ENCODE measurements around the gene IRF1. TPM values are rescaled to one million over a fixed set of nuclear protein-coding genes. Genes with fewer than 3 reads are reported as not detected.

IRF1 gene
- total and polyA plus RNA-seq, 2 of the 4 experiments (the other 2 are of a cell fraction) = 11.1 to 18.9 TPM

DNA sequence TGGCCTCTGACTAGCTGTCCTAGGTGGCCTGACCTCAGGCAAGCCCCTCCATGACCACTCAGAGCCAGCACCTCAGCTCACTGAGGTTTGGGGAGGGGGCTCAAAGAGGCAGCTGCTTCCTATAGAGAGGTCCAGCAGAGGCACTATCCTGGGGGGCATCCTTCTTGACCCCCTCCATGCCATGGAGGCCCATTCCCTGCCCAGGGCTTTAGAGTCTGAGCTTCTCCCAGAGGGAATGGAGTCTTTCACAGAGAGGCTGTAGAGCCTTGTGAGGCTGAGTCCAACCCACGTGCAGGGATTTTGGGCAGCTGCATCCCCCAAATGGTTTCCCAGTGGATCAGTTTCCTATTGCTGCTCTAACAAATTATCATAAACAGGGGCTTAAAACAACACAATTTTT, 16.9 kb downstream of the IRF1 start:
- ATAC-seq (ENCODE audit: low read depth) (no peak), DNase-seq (no peak)
- no peaks in the 10 kb centered on the region for H3K79me1 ChIP-seq (ENCODE audit: low read depth in 1 of 2, low read length in 2 of 2)
- no peak overlapping the region for H3K4me2 ChIP-seq (ENCODE audit: low read depth, low read length)
- WGBS, 2 experiments (ENCODE audit: extremely low coverage in 2 of 2, insufficient read length in 1 of 2) = no CpG with 5 or more reads among the region's 1 CpG
- no peak overlapping the region for H3K56ac ChIP-seq (ENCODE audit: extremely low read depth, insufficient read depth, low read length)
- no peak overlapping the region for H2BK15ac ChIP-seq (ENCODE audit: low read depth, low read length)
- no TSS peak for BruUV-seq (replicated peaks)
- no peaks in the 10 kb centered on the region for H3K36me3 ChIP-seq (ENCODE audit: control insufficient read depth, insufficient read depth, low read length)
- intact Hi-C loops (cut with micrococcal nuclease) = no loop called here
- CTCF ChIA-PET = no interaction called here
- in situ Hi-C loops (cut with MboI; ENCODE audit: low sequenced_read_pairs) = loop anchor here (5.0 kb wide), 1 partner anchor 51 kb away; no protein-coding TSS in a partner anchor
- no peaks in the 10 kb centered on the region for H3K9me3 ChIP-seq (ENCODE audit: control insufficient read depth, insufficient read depth, low read length)
- no peak overlapping the region for H2BK20ac ChIP-seq (ENCODE audit: low read depth, low read length)
- H3K9me1 ChIP-seq (ENCODE audit: insufficient read depth, low read length) = peaks cover 32% of the 10 kb centered on the region
- TF ChIP-seq BHLHE40 (IDR thresholded peaks at IDR 0.05; ENCODE audit: low read depth, low read length) (no peak), RCOR1 (IDR thresholded peaks at IDR 0.05; ENCODE audit: insufficient replicate concordance, low read length) (no peak)
- H4K8ac ChIP-seq (ENCODE audit: low read depth in 2 of 2, low read length in 2 of 2) = no peak overlapping the region
- no peak overlapping the region for H3K23ac ChIP-seq (ENCODE audit: low read depth, low read length)
- H4K5ac ChIP-seq (ENCODE audit: low read depth, low read length) = no peak overlapping the region
- no peak overlapping the region for H2AFZ ChIP-seq (replicated peaks; ENCODE audit: low read length, poor library complexity)
- no peak overlapping the region for H2BK120ac ChIP-seq (ENCODE audit: low read depth, low read length)
- no peak overlapping the region for H4K91ac ChIP-seq (ENCODE audit: insufficient read depth, low read depth, low read length)
- no peak overlapping the region for H3K18ac ChIP-seq (ENCODE audit: low read depth, low read length)
- POLR2A ChIA-PET (ENCODE audit: unreplicated experiment) = no interaction called here
- no peak overlapping the region for H3K27ac ChIP-seq (ENCODE audit: insufficient read depth, low read length)
- H3K14ac ChIP-seq (replicated peaks; ENCODE audit: low read depth, low read length) = no peak overlapping the region
- no peak overlapping the region for H3K4me3 ChIP-seq (ENCODE audit: insufficient read depth, low read depth, low read length)
- H4K20me1 ChIP-seq (ENCODE audit: insufficient read depth, low read length) = no peaks in the 10 kb centered on the region
- no peak overlapping the region for H3K9ac ChIP-seq (ENCODE audit: low read depth, low read length)
- H2BK5ac ChIP-seq (ENCODE audit: low read depth, low read length, poor library complexity, severe bottlenecking) = no peak overlapping the region
- no peak overlapping the region for H2AK9ac ChIP-seq (replicated peaks; ENCODE audit: low read depth, low read length, poor library complexity)
- dilution Hi-C loops (cut with HindIII; ENCODE audit: low sequenced_read_pairs, unreplicated experiment) = no loop called here
- peaks cover 9% of the 10 kb centered on the region for H3K4me1 ChIP-seq (ENCODE audit: control insufficient read depth, insufficient read depth, low read length)
- no peaks in the 10 kb centered on the region for H3K27me3 ChIP-seq (ENCODE audit: control insufficient read depth, insufficient read depth, low read length)
- H2AK5ac ChIP-seq (ENCODE audit: low read depth, low read length) = no peak overlapping the region
- no peak overlapping the region for H3K4ac ChIP-seq (ENCODE audit: low read depth, low read length)
